CD1c-positive myeloid dendritic cell (primary cell): ENCODE data around the gene FAIM2.

ENCODE experiments used
- DNase-seq: peaks from one replicate; pipeline ENCODE4 v3.0.0-alpha.2; 2016; ENCODE audit errors: extremely low spot score

The FAIM2 gene

DNA sequence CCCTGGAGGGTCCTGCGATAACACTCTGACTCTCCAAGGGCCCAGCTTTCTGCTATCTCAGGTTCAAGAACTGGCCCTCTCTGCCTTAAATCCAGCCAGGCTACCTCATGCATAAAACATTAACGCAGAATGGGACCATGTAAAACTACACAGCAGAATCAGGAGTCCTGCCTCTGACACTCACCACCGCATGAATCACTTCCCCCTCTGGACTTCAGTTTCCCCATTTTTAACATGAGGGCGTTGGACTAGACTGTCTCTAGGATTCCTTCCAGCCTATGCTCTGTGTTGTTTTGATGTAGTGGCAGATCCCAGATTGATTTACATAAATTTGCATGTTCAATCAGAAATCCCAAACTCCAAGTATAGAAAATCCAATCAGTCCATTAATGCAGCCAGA is 78.8 kb downstream of the FAIM2 start:
- peak; percentile 91 for DNase-seq

DNA sequence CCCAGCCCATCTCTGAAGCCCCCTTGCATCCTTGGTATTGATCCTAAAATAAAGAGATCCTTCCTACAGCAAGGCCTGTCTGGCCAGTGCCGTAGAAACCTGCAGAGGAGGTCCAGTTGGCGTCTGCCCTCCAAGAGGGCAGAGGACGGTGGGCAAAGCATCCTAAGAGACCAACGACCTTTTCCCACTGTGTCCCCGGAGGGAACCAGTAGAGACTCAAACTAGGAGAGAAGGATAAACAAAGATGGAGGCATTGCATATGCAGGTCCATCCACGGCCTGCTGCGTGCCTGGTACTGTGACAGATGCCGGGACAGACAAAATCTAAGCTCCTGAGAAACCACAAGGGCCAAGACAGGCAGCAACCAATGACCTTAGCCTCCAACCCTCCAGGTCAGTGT is 79.3 kb downstream of the FAIM2 start:
- no peak for DNase-seq

- no peak for DNase-seq
Observed at GRCh38 chr12:49823951-49824350, 79.7 kb downstream of the FAIM2 start.

GRCh38 chr12:49823350-49823749 is 80.3 kb downstream of the FAIM2 start:
- DNase-seq: no peak

- DNase-seq: no peak
Observed at GRCh38 chr12:49821373-49822287, 82.1 kb downstream of the FAIM2 start.

- no peak for DNase-seq
Observed at GRCh38 chr12:49819786-49820185, 83.9 kb downstream of the FAIM2 start.

- no peak for DNase-seq
Observed at GRCh38 chr12:49818241-49818895, 85.3 kb downstream of the FAIM2 start.
